Glutamatergic neuron (in vitro differentiated cells): ENCODE data around the gene BAAT. TPM values are rescaled to one million over a fixed set of nuclear protein-coding genes. Genes with fewer than 3 reads are reported as not detected.

ENCODE experiments used
- DNase-seq: peaks from one replicate; pipeline ENCODE4 v3.0.0; 2022
- H3K27ac Mint-ChIP-seq: one replicate; pipeline ENCODE4 v1.8.0; 2020; ENCODE audit warnings: mild to moderate bottlenecking, mixed read lengths, inconsistent platforms; ENCODE audit not compliant: unreplicated experiment
- H3K27me3 Mint-ChIP-seq: one replicate; pipeline ENCODE4 v1.8.0; 2020; ENCODE audit warnings: mild to moderate bottlenecking, moderate library complexity, mixed read lengths, inconsistent platforms; ENCODE audit not compliant: unreplicated experiment
- H3K36me3 Mint-ChIP-seq: one replicate; pipeline ENCODE4 v1.8.0; 2020; ENCODE audit warnings: mild to moderate bottlenecking, mixed read lengths, inconsistent platforms; ENCODE audit not compliant: unreplicated experiment
- H3K4me1 Mint-ChIP-seq: one replicate; pipeline ENCODE4 v1.8.0; 2020; ENCODE audit warnings: mild to moderate bottlenecking, low read depth, mixed read lengths, inconsistent platforms; ENCODE audit not compliant: unreplicated experiment
- H3K4me3 Mint-ChIP-seq: one replicate; pipeline ENCODE4 v1.8.0; 2020; ENCODE audit warnings: mild to moderate bottlenecking, mixed read lengths, inconsistent platforms; ENCODE audit not compliant: unreplicated experiment
- H3K9me3 Mint-ChIP-seq: one replicate; pipeline ENCODE4 v1.8.0; 2020; ENCODE audit warnings: mild to moderate bottlenecking, moderate library complexity, mixed read lengths, inconsistent platforms; ENCODE audit not compliant: unreplicated experiment
- total RNA-seq: library from RNA; stranded (reverse); fragmentation: NEBNext Ultra II Directional; extraction: Animal tissue kit (Norgen Biotek cat#: 25700); gene quantifications from one replicate; pipeline ENCODE4 v1.2.1, GENCODE V29; 2021; ENCODE audit not compliant: unreplicated experiment
- TF ChIP-seq, protein P1 (sequence below): fragments of 200-600 bp; sonication (generic); IDR thresholded peaks from one replicate; pipeline ENCODE4 v1.5.0; 2021; ENCODE audit not compliant: partially characterized antibody, unreplicated experiment

BAAT gene
- total RNA-seq, 1 donor from 2014 or later: 0.54 TPM

DNA sequence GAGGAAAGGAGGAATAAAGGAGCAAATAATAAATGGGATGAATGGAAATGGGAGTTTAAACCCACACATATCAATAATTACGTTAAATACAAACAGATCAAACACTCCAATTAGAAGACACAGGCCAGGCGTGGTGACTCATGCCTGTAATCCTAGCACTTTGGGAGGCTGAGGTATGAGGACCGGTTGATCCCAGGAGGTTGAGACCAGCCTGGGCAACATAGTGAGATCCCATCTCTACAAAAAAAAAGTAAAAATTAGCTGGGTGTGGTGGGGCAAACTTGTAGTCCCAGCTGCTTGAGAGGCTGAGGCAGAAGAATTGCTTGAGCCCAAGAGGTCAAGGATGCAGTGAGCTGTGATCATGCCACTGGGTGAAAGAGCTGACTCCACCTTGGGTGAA is 3.7 kb downstream of the BAAT start:
- DNase-seq: no peak
- H3K36me3 Mint-ChIP-seq: peaks cover under 1% of the 10 kb centered on the region
- H3K4me1 Mint-ChIP-seq: no peaks in the 10 kb centered on the region
- no peak overlapping the region for H3K4me3 Mint-ChIP-seq
- H3K27me3 Mint-ChIP-seq: no peaks in the 10 kb centered on the region
- TF ChIP-seq, protein P1, sequence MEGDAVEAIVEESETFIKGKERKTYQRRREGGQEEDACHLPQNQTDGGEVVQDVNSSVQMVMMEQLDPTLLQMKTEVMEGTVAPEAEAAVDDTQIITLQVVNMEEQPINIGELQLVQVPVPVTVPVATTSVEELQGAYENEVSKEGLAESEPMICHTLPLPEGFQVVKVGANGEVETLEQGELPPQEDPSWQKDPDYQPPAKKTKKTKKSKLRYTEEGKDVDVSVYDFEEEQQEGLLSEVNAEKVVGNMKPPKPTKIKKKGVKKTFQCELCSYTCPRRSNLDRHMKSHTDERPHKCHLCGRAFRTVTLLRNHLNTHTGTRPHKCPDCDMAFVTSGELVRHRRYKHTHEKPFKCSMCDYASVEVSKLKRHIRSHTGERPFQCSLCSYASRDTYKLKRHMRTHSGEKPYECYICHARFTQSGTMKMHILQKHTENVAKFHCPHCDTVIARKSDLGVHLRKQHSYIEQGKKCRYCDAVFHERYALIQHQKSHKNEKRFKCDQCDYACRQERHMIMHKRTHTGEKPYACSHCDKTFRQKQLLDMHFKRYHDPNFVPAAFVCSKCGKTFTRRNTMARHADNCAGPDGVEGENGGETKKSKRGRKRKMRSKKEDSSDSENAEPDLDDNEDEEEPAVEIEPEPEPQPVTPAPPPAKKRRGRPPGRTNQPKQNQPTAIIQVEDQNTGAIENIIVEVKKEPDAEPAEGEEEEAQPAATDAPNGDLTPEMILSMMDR: no peak
- no peak overlapping the region for H3K27ac Mint-ChIP-seq
- peaks cover 8% of the 10 kb centered on the region for H3K9me3 Mint-ChIP-seq

DNA sequence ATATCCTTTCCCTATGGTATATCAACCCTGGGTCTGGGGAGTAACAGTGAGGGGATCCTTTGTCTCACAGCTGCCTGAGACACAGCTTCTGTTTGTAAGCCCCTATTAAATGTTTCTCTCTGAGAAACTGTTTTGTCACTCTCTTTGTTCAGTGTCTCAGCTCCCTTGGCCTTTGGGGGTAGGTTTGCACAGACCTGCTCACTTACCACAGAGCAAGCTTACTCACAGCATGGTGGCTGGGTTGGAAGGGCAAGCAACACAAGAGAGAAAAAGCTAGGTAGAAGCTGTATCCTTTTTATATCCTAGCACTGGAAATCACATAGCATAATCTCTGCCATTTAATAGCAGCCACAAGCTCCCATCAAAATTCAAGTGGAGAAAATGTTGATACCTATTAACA is 4.5 kb downstream of the BAAT start:
- Mint-ChIP-seq H3K27ac (no peak overlapping the region), H3K4me3 (no peak overlapping the region), H3K27me3 (no peaks in the 10 kb centered on the region), H3K4me1 (no peaks in the 10 kb centered on the region), H3K36me3 (peaks cover 4% of the 10 kb centered on the region), H3K9me3 (peaks cover 8% of the 10 kb centered on the region)
- TF ChIP-seq, protein P1: no peak
- DNase-seq: no peak

DNA sequence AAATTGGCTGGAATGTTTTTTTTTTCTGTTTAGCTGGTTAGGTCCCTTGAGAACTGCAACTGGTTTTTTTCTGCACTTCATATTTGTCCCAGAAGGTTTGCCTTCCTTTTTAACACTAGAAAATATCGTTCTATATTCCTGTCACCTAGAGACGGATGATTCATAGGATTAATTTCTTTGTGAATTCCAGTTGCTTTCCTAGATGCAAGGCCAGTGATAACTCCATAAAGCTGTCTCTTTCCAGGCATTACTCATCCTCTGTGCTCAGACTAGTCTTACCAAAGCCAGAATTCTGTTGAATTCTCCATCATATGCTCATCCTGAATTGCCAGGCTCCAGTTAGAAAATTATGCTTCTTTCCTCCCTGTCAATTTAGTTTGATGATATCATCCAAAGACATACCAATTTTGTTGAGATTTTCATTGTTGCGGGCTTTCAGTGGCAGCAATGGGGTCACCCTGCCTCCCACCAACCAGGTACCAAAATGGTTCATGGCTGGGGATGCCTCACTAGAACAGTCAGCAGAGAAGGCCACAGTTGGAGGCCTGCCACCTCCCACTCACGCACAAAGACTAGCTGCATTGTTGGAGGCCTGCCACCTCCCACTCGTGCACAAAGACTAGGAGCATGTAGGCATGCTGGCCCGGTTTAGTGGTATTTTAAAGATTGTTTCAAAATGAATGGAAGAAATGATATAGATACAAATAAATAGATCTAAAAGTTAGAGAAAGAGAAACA is 8.5 kb downstream of the BAAT start:
- Mint-ChIP-seq H3K36me3 (peaks cover 4% of the 10 kb centered on the region), H3K27me3 (no peaks in the 10 kb centered on the region), H3K4me1 (no peaks in the 10 kb centered on the region), H3K9me3 (peaks cover 6% of the 10 kb centered on the region), H3K4me3 (no peak overlapping the region), H3K27ac (no peak overlapping the region)
- DNase-seq: no peak
- TF ChIP-seq, protein P1: no peak

DNA sequence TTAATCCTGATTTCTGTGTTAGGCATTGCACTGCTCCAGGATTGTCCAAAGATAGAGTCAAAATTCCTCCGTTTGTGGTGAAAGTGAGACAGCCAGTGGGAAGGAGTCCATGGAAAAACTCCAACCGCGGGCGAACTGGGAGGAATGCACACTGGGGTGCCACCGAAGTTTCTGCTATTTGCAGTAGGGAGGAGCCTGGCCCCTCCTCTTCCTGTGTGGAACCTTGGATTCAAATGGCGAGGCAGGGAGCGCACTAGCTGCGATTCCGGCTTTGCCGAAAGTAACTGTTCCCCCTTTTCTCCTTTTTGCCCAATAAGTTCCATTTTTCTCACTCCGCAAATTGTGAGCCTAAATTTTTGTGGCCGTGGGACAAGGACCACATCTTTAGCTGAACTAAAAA is 9.3 kb downstream of the BAAT start:
- peaks cover 4% of the 10 kb centered on the region for H3K36me3 Mint-ChIP-seq
- DNase-seq: no peak
- peaks cover 6% of the 10 kb centered on the region for H3K9me3 Mint-ChIP-seq
- no peaks in the 10 kb centered on the region for H3K4me1 Mint-ChIP-seq
- H3K27me3 Mint-ChIP-seq: no peaks in the 10 kb centered on the region
- no peak overlapping the region for H3K4me3 Mint-ChIP-seq
- TF ChIP-seq, protein P1: no peak
- H3K27ac Mint-ChIP-seq: no peak overlapping the region

DNA sequence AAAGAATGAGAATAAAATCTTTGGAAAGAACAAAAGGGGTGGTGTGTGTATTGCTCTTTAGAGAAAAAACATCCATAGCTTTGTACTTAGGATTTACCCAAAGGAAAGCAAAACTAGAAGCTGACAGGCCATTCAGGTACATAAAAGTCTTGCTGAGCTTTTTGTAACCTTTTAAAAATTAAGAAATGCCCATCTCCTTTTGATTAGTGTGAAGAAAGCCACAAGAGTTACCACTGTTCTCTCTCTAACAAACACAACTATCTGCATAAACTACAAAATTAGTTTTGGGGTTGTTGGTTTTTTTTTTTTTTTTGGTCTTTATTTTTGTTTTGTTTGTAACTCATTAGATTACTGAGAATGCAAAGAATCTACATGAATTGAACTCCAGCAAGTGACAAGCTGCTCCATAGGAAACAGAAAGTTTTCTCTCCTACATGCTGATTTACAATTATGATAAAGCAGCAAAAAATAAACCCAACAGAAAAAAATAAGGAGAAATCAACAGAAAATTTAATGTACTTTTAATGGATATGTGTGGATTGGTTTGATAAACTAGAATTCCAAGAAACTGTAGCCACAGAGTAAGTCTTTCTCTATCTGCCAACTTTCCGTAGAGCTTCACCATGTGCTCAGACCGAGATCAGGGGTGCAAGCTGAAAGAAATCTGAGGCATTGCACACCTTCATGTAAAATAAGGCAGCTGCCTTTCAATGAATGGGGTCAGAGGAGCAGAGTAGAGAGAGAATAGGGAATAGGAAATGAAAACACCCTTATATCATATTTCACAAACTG is 12.3 kb downstream of the BAAT start:
- H3K27ac Mint-ChIP-seq: no peak overlapping the region
- no peak overlapping the region for H3K4me3 Mint-ChIP-seq
- no peaks in the 10 kb centered on the region for H3K27me3 Mint-ChIP-seq
- TF ChIP-seq, protein P1: no peak
- H3K36me3 Mint-ChIP-seq: peaks cover 4% of the 10 kb centered on the region
- H3K9me3 Mint-ChIP-seq: peaks cover under 1% of the 10 kb centered on the region
- no peaks in the 10 kb centered on the region for H3K4me1 Mint-ChIP-seq
- no peak for DNase-seq
